Measurements from ENCODE around the gene NOSIP.

- TF ChIP-seq ZNF281 (CRISPR knock-in tag; IDR thresholded peaks at IDR 0.05) (no peak), E2F4 (CRISPR knock-in tag; IDR thresholded peaks at IDR 0.05; ENCODE audit: borderline replicate concordance, low read depth) (no peak), ZNF423 (CRISPR knock-in tag; IDR thresholded peaks at IDR 0.05) (no peak), E2F5 (CRISPR knock-in tag; IDR thresholded peaks at IDR 0.05) (no peak), CTCF (IDR thresholded peaks at IDR 0.05) (no peak), ATF3 (CRISPR knock-in tag; conservative IDR thresholded peaks at IDR 0.05) (no peak), GTF2I (CRISPR knock-in tag; conservative IDR thresholded peaks at IDR 0.05) (no peak), ZBTB21 (CRISPR knock-in tag; IDR thresholded peaks at IDR 0.05; ENCODE audit: borderline replicate concordance) (no peak)
These were observed 55.4 kb downstream of the NOSIP start for GRCh38 chr19:49524812-49525455.
